Stomach (tissue), 4 donors: ENCODE data around the gene FAM89A.

Source experiments
- CTCF ChIP-seq, 7 experiments: fragments of 450-650 bp in 4 of 7; fragments of 200-600 bp in 3 of 7; sonication (generic) in 3 of 7; IDR thresholded peaks; one replicate each; pipeline ENCODE4 v1.5.1; 2016 to 2019; ENCODE audit warnings: antibody characterized with exemption in 7 of 7, control low read depth in 2 of 7, mild to moderate bottlenecking in 1 of 7
- EP300 ChIP-seq: sonication (generic); formaldehyde crosslinking; IDR thresholded peaks from one replicate; pipeline ENCODE4 v1.6.1; 2017; ENCODE audit warnings: antibody characterized with exemption
- POLR2A ChIP-seq, 4 donors: fragments of 450-650 bp; IDR thresholded peaks; one replicate each; pipeline ENCODE4 v1.6.1; 2016; ENCODE audit warnings: antibody characterized with exemption in 4 of 4, control low read depth in 2 of 4, mild to moderate bottlenecking in 1 of 4, moderate library complexity in 1 of 4
- POLR2AphosphoS5 ChIP-seq, 3 donors: sonication (generic); formaldehyde crosslinking; IDR thresholded peaks; one replicate each; pipeline ENCODE4 v1.6.1; 2016; ENCODE audit warnings: antibody characterized with exemption in 3 of 3

- TF ChIP-seq POLR2A (IDR thresholded peaks at IDR 0.05) = no peak
- TF ChIP-seq CTCF (IDR thresholded peaks at IDR 0.05) = no peak
- no peak for TF ChIP-seq POLR2AphosphoS5 (IDR thresholded peaks at IDR 0.05)
- no peak for TF ChIP-seq EP300
Observed at GRCh38 chr1:231075020-231075419, 35.0 kb upstream of the FAM89A start.
